H1 (cell line): ENCODE results near the gene CDC42EP3.

Source experiments
- EZH2 ChIP-seq: fragments of 200-600 bp; sonication (generic); IDR thresholded peaks from 2 replicates; pipeline ENCODE4 v1.7.1; 2012; ENCODE audit warnings: low read depth, mild to moderate bottlenecking, moderate library complexity, low read length, inconsistent platforms; ENCODE audit not compliant: severe bottlenecking
- NRF1 ChIP-seq: IDR thresholded peaks from 2 replicates; pipeline ENCODE4 v1.6.1; 2011; ENCODE audit warnings: mild to moderate bottlenecking, low read depth, low read length, improper control_type of control experiment
- POLR2A ChIP-seq, 2 experiments: IDR thresholded peaks; 1 replicate in 1 of 2; 2 replicates in 1 of 2; pipeline ENCODE4 v1.6.1; 2011; ENCODE audit warnings: low read depth in 2 of 2, low read length in 2 of 2, mild to moderate bottlenecking in 2 of 2; ENCODE audit errors: control extremely low read depth in 1 of 2
- SIN3A ChIP-seq, 2 experiments: IDR thresholded peaks in 1 of 2; conservative IDR thresholded peaks in 1 of 2; 2 replicates each; pipeline ENCODE4 v1.6.1; 2011 to 2012; ENCODE audit warnings: low read length in 2 of 2, improper control_type of control experiment in 1 of 2, low read depth in 1 of 2, mild to moderate bottlenecking in 1 of 2
- TAF1 ChIP-seq: IDR thresholded peaks from 2 replicates; pipeline ENCODE4 v1.6.1; 2011; ENCODE audit warnings: mild to moderate bottlenecking, low read depth, low read length
- TF ChIP-seq, protein P1 (sequence below), 3 experiments: IDR thresholded peaks; 1 replicate in 2 of 3; 2 replicates in 1 of 3; pipeline versions ENCODE4 v1.5.1 to v1.6.1; 2011; ENCODE audit warnings: low read length in 3 of 3, mild to moderate bottlenecking in 3 of 3, inconsistent platforms in 2 of 3, low read depth in 1 of 3, moderate library complexity in 1 of 3; ENCODE audit not compliant: insufficient read depth in 1 of 3; ENCODE audit errors: control extremely low read depth in 1 of 3
- TF ChIP-seq, protein P2 (sequence below): IDR thresholded peaks from 2 replicates; pipeline ENCODE4 v1.6.1; 2012; ENCODE audit warnings: inconsistent platforms

DNA sequence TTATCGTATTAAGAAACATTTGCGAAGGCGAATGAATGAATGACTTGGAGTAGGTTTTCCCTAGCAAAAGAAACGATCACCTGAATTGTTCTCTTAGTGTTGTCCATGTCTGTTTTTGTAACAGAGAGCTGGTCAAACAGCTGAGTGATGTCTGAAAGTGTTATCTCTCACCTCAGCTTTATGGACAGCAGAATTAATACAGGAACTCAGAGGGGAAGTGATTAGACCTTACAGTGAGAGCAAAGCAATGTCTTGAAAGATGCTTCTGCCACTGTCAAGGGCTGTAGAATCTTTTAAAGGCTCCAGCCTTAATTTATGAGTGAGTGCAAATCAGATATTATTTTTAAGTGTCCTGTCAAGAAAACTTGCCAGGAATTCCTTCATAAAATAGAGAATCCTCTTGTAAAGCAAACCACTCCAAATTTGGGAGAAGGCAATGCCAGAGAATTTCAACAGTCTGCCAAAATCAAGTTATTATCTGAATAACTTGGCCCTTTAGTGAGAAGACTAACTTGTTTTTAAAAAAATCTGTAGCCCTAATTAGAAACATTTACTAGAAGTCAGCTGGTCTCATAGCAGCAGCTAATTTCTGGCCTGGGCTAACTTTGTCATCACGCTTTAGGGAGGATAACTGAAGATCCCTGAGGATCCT is 60.7 kb downstream of the CDC42EP3 start:
- TF ChIP-seq POLR2A (IDR thresholded peaks at IDR 0.05; ENCODE audit: control extremely low read depth in 1 of 2, low read depth in 2 of 2, low read length in 2 of 2) (no peak), NRF1 (no peak), SIN3A (conservative IDR thresholded peaks at IDR 0.05 in 1 of 2, IDR thresholded peaks at IDR 0.05 in 1 of 2; ENCODE audit: low read depth in 1 of 2, low read length in 2 of 2) (no peak), EZH2 (no peak), TAF1 (no peak)
- TF ChIP-seq, protein P1, sequence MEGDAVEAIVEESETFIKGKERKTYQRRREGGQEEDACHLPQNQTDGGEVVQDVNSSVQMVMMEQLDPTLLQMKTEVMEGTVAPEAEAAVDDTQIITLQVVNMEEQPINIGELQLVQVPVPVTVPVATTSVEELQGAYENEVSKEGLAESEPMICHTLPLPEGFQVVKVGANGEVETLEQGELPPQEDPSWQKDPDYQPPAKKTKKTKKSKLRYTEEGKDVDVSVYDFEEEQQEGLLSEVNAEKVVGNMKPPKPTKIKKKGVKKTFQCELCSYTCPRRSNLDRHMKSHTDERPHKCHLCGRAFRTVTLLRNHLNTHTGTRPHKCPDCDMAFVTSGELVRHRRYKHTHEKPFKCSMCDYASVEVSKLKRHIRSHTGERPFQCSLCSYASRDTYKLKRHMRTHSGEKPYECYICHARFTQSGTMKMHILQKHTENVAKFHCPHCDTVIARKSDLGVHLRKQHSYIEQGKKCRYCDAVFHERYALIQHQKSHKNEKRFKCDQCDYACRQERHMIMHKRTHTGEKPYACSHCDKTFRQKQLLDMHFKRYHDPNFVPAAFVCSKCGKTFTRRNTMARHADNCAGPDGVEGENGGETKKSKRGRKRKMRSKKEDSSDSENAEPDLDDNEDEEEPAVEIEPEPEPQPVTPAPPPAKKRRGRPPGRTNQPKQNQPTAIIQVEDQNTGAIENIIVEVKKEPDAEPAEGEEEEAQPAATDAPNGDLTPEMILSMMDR (IDR thresholded peaks at IDR 0.05; ENCODE audit: control extremely low read depth in 1 of 3, insufficient read depth in 1 of 3, low read depth in 1 of 3, low read length in 3 of 3), result no peak
- TF ChIP-seq, protein P2, sequence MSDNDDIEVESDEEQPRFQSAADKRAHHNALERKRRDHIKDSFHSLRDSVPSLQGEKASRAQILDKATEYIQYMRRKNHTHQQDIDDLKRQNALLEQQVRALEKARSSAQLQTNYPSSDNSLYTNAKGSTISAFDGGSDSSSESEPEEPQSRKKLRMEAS, result no peak
